A549 treated with Hydrocortisone at 1 μM for 4 hours (cell line): ENCODE measurements around the gene BRAT1. TPM values are rescaled to one million over a fixed set of nuclear protein-coding genes. Genes with fewer than 3 reads are reported as not detected.

Experiments
- total RNA-seq: library from RNA; stranded (reverse); fragments of 200-300 nt; extraction: Qiagen RNA extraction; gene quantifications from 5 replicates; pipeline ENCODE4 v1.2.3, GENCODE V29; 2022

BRAT1 gene
- 25.6 to 34.5 TPM (median 33.5 TPM) in 5 replicates for total RNA-seq

DNA sequence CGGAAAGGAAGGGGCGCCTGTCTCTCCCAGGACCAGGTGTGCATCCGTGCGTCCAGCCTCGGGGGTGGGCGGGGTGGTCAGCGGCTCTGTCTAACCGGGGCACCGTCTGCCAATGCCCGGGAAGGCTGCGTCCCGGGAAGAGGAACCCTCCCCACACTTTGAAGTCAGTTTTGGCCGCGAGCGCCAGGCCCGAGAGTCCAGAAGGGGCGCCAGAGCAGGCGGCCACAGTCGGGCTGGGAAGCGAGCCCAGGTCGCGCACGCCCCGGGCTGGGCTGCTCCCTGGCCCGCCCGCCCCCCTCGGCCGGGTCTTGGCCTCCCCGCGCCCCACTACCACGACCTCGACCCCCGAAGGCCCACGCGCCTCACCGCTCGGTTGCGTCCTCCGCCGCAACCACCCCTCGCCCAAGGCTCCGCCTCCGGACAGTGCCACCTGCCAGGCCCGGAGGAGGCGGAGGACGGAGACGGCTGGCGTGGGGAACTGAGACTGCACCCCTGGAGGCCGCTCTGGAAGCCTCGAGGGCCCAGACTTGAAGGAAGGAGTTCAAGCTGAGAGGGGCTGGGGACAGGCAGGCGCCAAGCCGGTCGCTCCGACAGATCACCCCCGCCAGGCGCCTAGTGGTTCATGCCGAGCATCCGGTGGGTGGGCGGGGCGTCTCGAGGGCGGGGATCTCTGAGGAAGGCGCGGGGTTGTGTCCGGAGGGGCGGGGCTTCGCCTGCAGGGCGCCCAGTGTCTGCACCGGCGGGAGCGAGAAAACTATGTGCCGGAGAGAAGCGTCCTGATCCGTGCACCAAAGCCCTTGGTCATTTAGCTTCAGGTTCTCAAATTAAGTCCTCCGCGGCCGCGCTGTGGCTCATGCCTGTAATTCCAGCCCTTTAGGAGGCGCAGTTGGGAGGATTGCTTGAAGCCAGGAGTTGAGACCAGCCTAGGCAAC is at the start of gene BRAT1:
TSS of gene BRAT1 (minus strand) at position 404 of the 932 bp plus-strand sequence. CDS start 1,093 bp downstream, outside the sequence.

DNA sequence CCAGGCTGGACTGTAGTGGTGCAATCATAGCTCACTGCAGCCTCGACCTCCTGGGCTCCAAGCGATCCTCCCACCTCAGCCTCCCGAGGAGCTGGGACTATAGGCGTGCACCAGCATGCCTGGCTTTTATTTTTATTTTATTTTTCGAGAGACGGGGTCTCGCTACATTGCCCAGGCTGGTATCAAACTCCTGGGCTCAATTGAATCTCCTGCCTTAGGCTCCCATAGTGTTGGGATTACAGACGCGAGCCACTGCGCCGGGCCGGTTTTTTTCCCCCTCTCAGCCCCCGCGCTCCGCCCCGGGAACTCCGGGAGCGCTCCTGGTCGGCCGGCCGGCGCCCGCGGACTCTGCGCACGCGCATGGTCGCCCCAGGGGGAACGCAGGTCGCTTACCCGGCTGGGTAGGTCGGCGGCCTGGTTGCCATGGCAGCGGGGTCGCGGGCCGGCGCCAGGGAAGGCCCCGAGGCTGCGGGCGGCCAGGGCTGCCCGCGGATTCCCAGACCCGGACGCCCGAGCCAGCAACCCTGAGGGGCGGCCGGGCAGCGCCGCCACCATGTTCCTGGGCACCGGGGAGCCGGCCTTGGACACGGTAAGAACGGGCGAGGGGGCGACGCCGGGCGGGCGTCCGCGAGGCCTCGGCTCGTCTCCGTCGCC is 3.4 kb upstream of the BRAT1 start, which contains the start of gene IQCE:
TSS of gene IQCE (plus strand) at position 351 of the 654 bp plus-strand sequence. CDS start at position 554, 203 bp downstream.

DNA sequence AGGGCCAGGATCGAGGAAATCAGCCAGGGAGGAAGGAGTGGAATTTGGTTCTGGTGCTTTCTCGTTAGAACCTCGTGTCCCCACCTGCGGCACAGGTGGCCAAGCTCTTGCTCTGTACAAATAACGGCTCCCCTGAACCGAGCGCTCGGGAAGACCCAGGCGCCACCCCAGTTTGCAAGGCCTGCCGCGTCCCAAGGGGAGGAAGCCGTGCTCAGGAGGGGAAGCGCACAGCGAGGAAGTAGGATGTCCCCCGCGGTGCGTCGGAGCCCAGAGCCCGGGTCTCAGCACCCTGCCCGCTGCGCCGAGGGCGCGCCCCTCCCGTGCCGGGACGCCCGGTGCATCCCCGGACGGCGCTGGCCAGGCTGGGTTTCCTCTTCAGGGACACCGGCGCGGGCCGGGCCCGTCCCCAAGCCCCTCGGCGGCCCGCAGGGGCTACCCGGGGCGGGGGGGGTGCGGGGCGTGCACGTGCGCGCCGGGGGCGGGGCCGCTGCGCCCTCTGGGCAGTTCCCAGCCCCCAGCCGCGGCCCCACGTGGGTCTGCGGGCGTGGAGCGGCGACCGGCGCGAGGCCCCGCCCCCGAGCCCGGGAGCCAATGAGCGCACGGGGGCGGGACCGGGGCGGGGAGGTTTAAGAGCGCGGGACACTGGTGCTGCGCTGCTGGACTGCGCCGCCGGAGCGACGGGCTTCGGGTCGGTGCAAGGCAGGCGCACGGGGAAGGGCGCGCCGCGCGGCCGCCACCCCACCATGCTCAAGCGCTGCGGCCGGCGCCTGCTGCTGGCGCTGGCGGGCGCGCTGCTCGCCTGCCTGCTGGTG is 36.0 kb downstream of the BRAT1 start, which contains the start of gene LFNG:
TSS of gene LFNG (plus strand) at position 656 of the 812 bp plus-strand sequence. CDS start at position 744, 88 bp downstream.

Other genes with a start within 250 kb of the BRAT1 start
- 73.3 to 130 TPM (median 114 TPM) in 5 replicates for gene SNX8, start 241.1 kb downstream of the BRAT1 start, total RNA-seq
- gene EIF3B, start 200.7 kb downstream of the BRAT1 start, total RNA-seq: 216 to 298 TPM (median 228 TPM) in 5 replicates
- 9.0 to 14.8 TPM (median 12.7 TPM) in 5 replicates for gene CHST12, start 151.9 kb downstream of the BRAT1 start, total RNA-seq
- gene GRIFIN, start 79.1 kb downstream of the BRAT1 start, total RNA-seq: not detected in 5 replicates
- gene LFNG, start 35.8 kb downstream of the BRAT1 start, total RNA-seq: 12.9 to 19.4 TPM (median 18.7 TPM) in 5 replicates
- 10.8 to 12.2 TPM (median 11.1 TPM) in 5 replicates for gene IQCE, start 3.5 kb upstream of the BRAT1 start, total RNA-seq
- 45.2 to 51.0 TPM (median 47.4 TPM) in 5 replicates for gene TTYH3, start 76.5 kb upstream of the BRAT1 start, total RNA-seq
- 0.03 to 0.06 TPM (median 0.03 TPM) in 3 of 5 replicates, not detected in the others for gene AMZ1, start 132.7 kb upstream of the BRAT1 start, total RNA-seq